ENCODE results near the gene AQP3.

The AQP3 gene

DNA sequence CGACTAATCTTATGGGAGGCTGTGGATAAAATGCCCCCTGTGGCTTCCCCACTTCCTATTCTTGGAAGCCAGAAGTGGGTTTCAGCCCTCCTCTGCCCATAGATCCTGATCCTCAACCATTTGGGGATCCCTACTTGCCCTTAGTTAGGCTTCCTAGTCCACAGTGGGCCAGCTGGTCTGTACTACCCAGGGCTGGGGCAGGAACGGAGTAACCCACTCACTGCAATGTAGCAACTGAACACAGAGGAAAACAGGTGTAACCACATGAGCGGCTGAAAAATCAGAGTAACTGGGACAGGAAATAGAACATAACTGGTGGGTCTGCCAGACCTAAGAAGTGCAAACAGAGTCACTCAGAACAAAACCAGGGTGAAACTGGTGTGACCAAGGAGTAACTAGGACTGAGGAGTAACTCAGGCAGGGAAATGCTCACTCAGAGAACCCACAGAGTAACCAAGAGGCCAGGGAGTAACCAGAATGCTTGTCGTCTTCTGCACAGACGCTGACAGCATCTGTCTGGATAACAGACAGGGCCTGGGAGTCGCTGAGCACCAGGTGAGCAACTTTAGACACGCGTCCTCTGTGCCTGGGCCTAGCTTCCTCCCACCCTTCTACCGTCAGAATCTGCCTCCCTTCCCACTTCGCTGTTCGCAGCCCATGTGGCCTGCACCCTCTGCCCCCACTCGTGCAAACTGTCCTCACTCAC is 1.0 kb downstream of the AQP3 start:
- no peak for DNase-seq
- TF ChIP-seq, protein P1, sequence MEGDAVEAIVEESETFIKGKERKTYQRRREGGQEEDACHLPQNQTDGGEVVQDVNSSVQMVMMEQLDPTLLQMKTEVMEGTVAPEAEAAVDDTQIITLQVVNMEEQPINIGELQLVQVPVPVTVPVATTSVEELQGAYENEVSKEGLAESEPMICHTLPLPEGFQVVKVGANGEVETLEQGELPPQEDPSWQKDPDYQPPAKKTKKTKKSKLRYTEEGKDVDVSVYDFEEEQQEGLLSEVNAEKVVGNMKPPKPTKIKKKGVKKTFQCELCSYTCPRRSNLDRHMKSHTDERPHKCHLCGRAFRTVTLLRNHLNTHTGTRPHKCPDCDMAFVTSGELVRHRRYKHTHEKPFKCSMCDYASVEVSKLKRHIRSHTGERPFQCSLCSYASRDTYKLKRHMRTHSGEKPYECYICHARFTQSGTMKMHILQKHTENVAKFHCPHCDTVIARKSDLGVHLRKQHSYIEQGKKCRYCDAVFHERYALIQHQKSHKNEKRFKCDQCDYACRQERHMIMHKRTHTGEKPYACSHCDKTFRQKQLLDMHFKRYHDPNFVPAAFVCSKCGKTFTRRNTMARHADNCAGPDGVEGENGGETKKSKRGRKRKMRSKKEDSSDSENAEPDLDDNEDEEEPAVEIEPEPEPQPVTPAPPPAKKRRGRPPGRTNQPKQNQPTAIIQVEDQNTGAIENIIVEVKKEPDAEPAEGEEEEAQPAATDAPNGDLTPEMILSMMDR (IDR thresholded peaks at IDR 0.05; ENCODE audit: low read depth, low read length, missing control alignments) = no peak
- Histone ChIP-seq H3K27ac (no peak overlapping the region), H3K27me3 (replicated peaks) (no peaks in the 10 kb centered on the region), H3K36me3 (replicated peaks) (no peaks in the 10 kb centered on the region), H3K4me3 (ENCODE audit: low read depth, low read length) (no peak overlapping the region)
- in situ Hi-C loops (cut with HindIII; ENCODE audit: low pct_ligation_motif_present, low sequenced_read_pairs) = no loop called here

DNA sequence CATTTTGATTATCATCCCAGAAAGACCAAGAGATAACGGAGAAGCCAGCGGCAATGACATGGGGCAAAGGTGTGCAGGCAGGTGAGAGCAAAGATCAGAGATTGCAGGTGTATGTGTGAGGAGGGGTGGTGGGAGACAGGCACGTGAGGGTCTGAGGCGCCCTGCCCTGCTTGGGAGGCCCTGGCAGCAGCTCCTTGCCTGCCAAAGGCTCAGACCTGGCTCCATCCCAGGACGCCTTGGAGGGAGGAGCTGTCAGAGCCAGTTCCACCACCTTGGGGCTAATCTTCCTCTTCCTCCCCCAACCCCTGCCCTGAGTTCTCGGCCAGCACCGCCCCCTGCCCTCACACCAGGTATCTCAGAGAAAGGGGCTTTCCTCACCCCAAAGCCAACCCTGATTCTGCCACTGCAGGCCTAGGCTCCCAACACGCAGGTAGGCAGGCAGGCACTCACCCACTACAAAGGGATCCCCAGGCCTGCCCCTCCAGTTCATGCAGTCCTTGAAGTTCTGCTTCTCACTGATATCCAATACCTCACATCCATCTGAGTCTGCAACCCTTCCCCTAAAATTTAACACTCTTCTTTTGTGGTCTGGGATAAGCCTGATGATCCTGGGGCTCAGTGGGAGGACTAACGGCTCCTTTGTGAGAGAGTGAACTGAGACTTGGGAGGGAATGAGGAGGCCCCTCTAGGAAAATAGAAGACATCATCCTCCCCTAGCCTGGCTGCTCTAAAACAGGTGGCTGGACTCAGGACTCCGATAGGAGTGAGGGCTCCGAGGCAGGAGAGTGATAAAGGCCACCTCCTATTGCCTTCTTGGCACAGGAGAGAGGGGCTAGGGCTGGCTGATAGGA is 1.8 kb downstream of the AQP3 start:
- TF ChIP-seq, protein P1 (IDR thresholded peaks at IDR 0.05; ENCODE audit: low read depth, low read length, missing control alignments) = no peak
- no peak overlapping the region for H3K4me3 ChIP-seq (ENCODE audit: low read depth, low read length)
- no peaks in the 10 kb centered on the region for H3K36me3 ChIP-seq (replicated peaks)
- H3K27ac ChIP-seq = no peak overlapping the region
- H3K27me3 ChIP-seq (replicated peaks) = no peaks in the 10 kb centered on the region
- no peak for DNase-seq
- in situ Hi-C loops (cut with HindIII; ENCODE audit: low pct_ligation_motif_present, low sequenced_read_pairs) = no loop called here

DNA sequence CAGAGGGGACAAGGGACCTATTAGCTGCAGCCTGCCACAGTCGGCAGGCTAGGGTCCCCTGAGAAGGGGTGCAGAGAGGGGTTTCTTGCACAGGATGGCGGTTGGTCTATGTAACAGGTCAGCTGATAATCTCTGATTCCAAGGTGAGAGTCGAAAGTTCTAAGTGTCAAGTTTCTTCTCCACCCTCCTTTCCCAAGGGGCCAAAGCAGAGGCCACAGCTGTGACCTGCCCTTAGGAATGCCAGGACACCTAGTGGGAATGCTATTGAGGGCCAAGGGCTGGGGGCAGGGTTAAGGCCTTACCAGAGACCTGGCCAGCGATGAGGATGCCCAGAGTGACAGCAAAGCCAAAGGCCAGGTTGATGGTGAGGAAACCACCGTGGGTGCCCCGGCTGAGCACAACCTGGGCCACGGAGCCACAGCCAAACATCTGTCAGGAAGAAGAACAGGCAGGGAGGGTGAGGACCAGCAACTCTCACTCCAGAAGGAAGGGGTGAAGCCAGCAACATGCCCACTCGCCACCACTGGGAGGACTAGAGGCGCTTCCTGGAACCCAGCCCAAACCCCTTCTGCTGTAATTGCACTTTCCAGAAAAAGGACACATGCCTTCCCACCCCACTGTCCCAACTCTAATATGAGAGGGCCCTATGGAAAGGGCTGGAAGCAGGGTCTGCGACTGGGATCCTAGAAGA is 3.8 kb downstream of the AQP3 start:
- Histone ChIP-seq H3K27ac (no peak overlapping the region), H3K4me3 (ENCODE audit: low read depth, low read length) (no peak overlapping the region), H3K27me3 (replicated peaks) (no peaks in the 10 kb centered on the region), H3K36me3 (replicated peaks) (no peaks in the 10 kb centered on the region)
- in situ Hi-C loops (cut with HindIII; ENCODE audit: low pct_ligation_motif_present, low sequenced_read_pairs) = no loop called here
- TF ChIP-seq, protein P1 (IDR thresholded peaks at IDR 0.05; ENCODE audit: low read depth, low read length, missing control alignments) = no peak
- no peak for DNase-seq

DNA sequence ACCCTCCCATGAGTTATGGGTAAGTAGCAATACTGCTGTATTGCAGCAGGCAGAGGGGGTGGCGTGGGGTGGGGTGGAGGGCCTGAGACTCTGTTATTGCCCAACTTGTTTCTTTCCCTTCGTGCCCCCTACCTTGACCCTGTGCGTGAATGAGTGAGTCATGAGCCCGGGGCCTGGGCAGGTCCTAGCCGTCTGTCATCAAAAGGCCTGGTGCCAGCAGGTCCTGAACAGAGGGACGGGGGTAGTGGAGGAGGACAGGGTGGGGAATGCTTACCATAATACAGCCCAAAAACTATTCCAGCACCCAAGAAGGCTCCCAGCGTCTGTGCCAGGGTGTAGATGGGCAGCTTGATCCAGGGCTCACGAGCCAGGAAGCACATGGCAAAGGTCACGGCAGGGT is 4.3 kb downstream of the AQP3 start:
- no peak overlapping the region for H3K27ac ChIP-seq
- no peaks in the 10 kb centered on the region for H3K27me3 ChIP-seq (replicated peaks)
- in situ Hi-C loops (cut with HindIII; ENCODE audit: low pct_ligation_motif_present, low sequenced_read_pairs) = no loop called here
- DNase-seq = no peak
- H3K36me3 ChIP-seq (replicated peaks) = no peaks in the 10 kb centered on the region
- TF ChIP-seq, protein P1 (IDR thresholded peaks at IDR 0.05; ENCODE audit: low read depth, low read length, missing control alignments) = no peak
- no peak overlapping the region for H3K4me3 ChIP-seq (ENCODE audit: low read depth, low read length)

DNA sequence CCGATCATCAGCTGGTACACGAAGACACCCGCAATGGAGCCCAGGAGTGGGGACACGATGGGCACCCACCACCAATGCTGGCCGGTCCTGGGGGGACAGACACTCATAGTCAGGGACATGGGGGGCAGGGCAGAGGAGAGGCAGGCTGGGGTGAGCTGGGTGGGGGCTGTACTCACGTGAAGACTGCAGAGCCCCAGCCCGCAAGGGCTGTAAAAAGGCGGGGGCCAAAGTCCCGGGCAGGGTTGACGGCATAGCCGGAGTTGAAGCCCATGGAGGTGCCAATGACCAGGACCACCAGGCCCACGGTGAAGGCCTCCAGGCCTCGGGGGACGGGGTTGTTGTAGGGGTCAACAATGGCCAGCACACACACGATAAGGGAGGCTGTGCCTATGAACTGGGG is 5.3 kb downstream of the AQP3 start:
- no peak overlapping the region for H3K4me3 ChIP-seq (ENCODE audit: low read depth, low read length)
- H3K27me3 ChIP-seq (replicated peaks) = no peaks in the 10 kb centered on the region
- in situ Hi-C loops (cut with HindIII; ENCODE audit: low pct_ligation_motif_present, low sequenced_read_pairs) = no loop called here
- no peak for DNase-seq
- TF ChIP-seq, protein P1 (IDR thresholded peaks at IDR 0.05; ENCODE audit: low read depth, low read length, missing control alignments) = no peak
- no peak overlapping the region for H3K27ac ChIP-seq
- H3K36me3 ChIP-seq (replicated peaks) = no peaks in the 10 kb centered on the region
